HUDEP-2 (cell line): Measurements from ENCODE around the gene SLC7A1.
A peak's percentile ranks its signal among the peaks of the same experiment; 100 is the strongest.

ENCODE experiments used
- DNase-seq, 76 experiments: peaks; one replicate each; lab custom pipeline; 2025; ENCODE audit not compliant: unreplicated experiment in 76 of 76; lab: John Stamatoyannopoulos, UW

Gene SLC7A1

DNA sequence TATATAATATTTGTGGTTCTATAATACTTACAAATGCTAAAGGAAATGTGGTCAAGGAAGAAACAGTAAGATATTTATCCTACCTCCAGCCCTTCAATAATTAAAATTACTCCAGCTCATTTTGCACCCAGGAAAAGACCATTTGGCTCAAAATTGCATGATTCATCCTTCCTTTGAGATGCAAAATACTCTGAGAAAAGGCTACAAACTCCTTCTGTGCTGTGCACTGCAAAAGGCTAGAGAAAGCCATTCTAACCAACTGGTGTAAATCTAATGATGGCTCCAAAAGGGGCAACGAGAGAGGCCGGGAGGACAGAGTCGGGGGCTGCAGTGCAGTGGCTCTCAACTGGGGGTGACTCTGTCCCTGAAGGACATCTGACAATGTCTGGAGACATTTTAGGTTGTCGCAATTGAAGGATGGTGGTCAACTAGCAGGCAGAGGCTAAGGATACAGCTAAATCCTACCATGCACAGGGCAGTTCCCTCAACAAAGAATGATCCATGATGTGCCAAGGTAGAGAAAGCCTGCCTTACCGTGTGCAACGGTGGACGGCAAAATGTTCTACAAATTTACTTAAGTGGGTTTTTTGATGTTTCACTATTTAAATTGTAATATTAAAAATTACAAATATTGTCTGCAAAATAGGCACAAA is 32.6 kb downstream of the SLC7A1 start:
- DNase-seq: no peak

DNA sequence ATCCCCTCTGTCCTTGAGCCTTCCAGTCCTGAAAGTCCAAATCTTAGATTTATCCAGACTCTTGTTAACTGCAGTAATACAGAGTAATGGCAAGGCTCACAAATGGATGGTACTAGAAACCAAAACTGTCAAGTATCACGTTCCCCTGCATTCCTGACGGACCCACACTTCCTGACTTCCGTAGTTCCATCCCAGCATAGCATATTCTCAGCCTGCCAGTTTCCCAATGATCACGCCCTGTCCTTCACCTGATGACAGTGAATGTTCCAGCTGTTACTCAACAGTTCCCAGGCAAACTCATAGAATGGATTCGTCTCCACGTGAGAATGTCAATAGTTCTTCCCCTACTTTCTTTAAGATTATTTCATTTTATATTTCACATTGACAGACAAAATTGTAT is 33.6 kb downstream of the SLC7A1 start:
- DNase-seq: no peak

DNA sequence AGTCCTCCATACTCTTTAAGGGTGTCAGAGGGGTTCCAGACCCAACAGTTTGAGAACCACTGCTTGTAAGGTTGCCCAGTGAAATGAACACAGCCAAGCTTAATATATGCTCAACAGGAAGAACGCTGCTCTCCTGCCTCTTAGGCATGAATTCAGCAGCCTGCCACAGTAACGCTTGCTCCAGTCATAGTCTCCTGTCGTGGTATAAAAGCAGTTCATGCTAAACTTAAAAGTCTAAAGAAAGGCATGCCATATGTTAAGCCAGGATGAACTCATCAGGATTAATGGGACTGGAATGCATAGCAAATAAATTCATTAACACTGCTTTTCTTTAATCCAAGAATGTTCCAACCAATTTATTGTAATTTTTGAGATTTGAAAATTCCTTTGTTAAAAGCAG is 38.7 kb downstream of the SLC7A1 start:
- DNase-seq: no peak

DNA sequence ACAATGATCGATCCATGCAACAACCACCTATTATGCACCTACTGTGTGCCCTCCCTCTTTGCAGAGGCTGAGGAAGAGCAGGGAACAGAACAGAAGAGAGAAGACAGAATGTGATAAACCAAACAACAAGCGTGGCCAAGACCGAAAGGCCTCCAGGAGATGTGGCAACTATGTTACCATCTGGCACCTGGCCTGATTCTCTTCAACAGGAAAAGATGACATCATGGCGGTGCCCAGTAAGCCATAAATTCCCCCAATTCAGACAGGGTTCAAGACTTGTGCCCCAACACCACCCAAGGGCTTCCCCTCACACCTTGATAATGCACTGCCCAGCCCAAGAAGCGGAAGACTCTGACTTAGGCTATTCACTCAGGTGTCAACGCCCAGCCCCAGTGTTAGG is 44.3 kb downstream of the SLC7A1 start:
- no peak for DNase-seq

DNA sequence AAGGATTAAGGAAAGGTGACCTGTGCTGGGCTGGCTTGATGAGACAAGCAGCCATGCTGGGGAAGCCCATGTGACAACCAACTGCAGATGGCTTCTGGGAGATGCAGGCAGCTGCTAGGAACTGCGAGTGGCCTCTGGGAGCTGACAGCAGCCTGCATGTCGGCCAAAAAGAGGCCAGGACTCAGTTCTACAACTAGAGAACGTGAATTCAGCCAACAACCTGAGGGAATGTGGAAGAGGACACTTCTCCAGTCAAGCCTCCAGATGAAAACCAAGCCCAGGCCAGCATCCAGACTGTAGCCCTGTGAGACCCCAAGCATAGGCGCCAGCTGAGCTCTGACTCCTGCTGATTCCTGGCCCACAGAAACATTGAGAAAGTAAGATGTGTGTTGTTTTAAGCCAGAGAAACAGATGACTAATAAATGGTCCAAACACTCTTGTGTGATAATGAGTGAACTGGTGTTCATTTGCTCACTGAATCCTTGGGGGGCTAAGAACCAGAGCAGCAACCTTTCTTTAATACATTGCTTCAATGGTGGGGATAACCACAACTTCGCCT is 45.0 kb downstream of the SLC7A1 start:
- DNase-seq: no peak

DNA sequence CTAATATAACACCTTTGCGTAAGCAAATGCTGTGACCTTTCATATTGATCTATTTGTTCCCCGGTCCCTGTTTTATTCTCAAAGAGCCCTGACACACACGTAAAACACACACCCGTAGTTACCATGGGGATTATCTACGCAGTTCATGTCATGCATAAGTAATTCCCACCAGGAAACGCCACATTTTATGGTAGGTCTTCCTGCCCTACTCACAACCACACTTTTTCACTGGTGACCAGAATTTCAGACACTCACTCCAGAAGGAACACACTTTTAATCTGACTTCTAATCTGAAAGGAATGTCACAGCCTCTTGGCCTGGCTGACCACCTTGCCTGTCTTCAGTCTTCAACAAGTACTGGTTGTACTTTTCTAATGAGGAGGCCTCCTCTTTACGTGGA is 46.8 kb downstream of the SLC7A1 start:
- no peak for DNase-seq

DNA sequence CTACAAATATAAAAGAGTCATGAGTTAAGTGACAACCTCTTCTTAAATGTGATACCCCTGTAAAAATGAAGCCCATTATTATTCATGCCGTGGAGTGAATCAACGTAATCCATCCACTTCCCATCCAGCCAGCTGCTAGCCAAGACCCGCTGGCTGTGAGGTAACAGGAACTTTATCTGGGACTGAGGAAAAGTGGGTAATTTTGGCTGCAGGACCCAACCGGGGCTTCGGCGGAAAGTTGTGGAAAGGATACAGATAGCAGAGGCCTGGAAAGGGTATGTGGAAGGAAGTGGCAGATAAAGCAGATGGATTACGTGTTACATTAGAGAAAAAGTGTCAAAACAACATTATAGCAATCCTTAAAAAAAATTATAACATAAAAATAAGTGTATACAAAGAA is 48.3 kb downstream of the SLC7A1 start:
- no peak for DNase-seq

DNA sequence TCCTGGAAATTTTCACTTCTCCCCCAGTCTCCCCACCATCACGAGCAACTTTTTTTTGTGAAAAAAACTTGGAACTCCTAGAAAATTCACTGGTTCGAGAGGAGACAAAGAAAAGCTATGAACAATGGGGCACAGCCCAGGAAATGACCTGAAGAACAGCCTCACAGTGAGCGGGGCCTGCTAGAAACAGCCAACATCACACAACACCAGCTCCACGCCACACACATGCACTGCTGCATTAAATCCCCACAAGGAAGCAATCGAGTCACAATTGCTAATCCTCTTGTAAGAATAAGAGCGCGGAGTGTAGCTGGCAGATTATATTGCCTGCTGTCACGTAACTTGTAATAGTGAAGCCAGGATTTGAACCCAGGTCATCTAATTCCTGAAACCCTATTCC is 48.8 kb downstream of the SLC7A1 start:
- DNase-seq: no peak

DNA sequence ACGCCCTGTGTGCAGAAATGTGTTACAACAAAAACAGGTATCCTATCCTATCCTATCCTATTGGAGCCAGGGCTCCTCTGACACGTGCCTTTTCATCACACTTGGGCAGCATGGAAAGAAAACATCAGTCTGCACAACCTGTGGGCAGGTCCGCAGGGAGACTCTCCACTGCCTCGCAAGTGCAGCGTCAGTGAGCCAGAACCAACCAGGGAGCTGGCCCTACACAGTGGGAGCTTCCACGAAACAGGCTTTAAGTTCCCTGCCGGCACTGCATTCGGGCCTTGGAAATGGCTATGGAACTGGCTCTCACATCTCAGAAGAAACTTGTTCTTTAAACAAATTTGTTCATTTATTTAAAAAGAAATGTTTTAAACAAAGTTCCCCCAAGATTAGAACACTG is 49.5 kb downstream of the SLC7A1 start:
- DNase-seq: no peak

DNA sequence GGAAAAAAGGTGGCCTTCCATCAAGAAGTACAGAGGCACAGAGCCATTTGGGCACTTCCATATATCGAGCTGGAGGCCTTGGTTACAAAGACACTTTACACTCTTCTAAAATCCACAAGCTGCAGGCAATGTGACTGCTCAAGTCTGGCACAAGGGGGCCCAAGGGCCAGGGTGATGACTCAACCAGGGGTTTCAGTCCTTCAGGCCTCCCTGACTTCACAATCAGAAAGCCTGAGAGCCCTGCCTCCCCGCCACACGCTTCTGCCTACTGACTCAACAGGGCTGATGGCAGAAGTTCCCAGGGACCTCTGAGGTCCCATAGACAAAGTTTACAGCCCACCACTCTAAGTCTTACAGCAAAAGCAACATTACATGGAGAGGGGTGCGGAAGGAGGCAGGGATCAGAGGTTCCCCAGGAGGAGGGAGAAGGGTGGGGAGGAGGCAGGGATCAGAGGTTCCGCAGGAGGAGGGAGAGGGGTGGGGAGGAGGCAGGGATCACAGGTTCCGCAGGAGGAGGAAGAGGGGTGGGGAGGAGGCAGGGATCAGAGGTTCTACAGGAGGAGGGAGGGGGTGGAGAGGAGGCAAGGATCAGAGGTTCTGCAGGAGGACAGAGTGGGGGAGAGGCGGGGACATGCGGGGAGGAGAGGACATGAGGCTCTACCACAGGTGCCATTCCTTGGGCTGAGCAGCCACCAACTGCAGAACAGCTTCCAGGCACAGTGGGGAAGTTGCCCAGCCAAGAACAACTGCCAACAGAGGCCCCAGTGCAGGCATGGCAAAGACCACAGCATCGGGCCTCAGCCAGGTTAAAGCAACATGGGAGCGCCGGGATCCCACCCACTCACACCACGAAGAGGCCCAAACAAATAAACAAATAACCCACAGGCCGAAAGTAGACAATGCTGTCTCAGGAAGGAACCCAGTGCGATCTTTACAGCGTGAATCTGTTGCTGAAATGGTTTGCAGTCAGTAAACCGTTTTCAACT is 52.0 kb downstream of the SLC7A1 start:
- DNase-seq: peak in 26 of 76 experiments; percentile 2 to 40 (median 14)

DNA sequence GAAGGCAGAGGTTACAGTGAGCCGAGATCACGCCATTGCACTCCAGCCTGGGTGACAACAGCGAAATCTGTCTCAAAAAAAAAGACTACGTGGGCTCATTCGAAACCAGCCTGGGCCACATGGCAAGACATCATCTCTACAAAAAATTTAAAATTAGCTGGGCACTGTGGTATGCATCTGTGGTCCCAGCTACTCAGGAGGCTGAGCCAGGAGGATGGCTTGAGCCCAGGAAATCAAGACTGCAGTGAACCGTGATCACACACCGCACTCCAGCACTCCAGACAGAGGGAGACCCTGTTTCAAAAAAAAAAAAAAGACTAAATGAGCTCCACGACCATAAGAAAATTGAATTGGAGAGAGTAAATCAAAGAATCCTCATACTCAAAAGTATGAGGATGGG is 53.1 kb downstream of the SLC7A1 start:
- no peak for DNase-seq

DNA sequence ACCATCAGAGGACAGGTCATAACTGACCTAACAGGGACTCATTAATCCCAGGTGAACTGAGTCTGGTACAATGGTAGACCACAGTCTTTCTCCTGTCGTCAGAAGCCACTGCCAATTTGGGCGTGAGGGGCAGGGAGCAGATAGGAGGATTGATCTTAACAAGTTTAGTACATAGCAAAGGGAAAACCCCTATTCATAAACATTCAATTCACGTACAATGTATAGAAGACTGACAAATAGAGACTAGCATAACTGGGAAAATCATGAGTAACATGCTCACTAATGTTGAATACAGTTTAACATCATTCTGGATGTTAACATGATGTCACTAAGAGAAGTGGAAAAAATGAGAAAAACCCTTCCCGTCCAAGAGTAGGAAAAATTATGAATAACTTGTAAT is 54.1 kb downstream of the SLC7A1 start:
- DNase-seq: no peak

DNA sequence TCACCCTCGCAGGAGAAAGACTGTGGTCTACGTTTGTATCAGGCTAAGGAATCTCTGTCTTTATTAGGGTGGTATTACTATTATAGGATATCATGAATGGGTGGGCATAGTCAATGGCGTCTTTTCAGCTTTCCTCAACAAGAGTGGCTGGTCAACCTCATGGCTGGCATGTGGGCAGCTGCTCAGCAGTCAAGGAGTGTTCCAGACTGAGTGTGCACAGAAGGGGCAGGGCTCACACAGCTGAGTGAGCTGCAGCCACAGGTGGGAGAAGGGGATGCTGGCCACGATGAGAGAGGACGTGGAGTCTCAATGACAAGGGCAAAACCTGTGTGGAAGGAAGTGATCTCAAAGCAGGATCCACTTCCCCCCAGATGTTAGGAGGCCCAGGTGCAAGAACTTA is 54.7 kb downstream of the SLC7A1 start:
- DNase-seq: no peak

DNA sequence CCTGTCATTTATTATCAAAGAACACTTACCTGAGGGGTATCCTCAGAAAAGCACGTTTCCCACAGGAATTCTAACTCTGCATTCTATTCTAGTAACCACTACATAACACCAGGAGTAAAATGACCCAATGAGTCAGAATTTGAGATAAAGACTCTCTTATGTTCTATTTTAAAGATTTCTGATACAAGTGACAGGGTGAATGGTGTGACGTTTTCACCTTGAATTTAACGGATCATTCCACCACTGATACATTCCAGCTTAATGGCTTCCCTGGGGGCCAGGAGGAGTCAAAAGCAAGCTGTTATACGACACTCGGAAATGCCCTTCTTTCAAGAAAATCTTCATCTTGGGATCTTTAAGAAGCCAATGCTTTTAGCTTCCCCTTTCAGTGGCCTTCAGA is 55.2 kb downstream of the SLC7A1 start:
- DNase-seq: no peak

DNA sequence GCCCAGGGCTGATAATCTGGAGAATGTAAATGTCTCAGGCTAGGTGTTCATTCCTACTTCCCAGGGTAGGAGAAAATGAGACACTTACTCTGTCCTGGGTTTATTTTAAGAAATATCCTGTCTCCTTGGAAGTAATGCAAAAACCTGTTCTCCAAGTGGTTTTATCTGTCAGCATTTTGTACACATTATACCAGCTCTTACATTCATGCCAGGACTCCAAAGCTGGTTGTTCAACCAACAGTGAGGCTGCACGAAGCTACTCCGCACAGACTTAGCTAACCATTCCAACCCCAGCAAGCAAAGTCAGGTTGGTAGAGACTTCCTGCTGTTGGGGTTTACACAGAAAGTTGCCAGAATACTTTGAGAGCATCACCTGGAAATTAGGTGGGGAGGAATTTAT is 55.6 kb downstream of the SLC7A1 start:
- DNase-seq: no peak

DNA sequence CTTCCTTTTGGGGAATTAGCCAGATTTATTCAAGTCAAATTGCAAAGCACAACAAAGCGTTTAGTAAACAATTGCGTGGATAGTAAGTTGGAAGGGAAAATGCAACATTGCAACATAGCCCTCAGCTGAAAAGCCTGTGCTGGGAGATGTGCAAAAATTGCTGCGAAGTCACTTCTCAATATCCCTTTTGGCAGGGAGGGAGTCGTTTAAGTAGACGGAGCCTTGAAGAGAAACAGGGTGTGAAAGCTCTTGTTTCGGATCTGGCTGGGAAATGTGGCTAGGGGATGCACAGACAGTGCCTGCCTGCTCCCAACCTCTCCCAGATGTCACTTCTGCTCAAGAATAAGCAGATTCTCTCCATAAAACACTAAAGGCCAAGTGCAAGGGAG is 56.8 kb downstream of the SLC7A1 start:
- no peak for DNase-seq

DNA sequence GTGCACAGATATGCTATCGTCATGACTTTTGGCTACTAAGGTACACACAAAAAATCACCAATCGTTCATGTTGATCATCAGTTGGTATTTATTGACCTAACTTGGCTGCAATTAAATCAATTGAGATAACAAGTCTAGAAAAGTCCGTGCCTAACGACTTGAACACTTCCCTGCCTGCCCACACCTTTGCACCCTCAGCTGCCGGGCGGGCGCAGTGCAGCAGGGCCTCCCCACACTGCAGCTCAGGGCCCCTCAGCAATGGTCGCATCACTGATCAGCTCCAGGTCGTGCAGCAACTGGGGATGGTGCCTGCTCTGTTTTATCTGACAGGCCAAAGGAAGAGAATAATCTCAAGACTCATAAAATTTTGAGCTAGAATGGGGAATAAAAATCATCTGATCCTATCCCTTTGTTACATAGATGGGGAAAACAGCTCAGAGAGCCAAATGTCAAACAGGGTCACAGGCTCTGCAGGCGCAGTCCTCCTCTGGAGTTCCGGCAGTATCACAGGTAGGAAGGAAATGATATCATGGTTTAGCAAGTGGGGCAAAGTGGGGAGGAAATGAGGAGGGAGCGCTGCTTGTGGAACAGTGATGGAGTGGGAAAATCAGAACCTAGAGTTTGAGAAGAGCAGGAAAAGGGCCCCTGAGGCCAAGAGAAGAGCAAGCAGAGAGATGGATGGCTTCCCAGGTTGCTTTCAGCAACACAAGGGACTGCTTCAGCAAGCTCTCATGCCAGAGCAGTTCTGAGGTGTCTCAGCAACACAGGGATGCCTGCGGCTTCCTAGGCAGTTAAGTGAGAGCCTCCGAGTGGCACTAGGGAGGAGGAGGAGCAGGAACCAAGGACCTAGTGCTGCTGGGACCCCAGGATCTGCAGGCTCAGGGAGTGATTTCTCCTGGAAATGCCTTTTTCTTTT is 57.5 kb downstream of the SLC7A1 start:
- DNase-seq: no peak

DNA sequence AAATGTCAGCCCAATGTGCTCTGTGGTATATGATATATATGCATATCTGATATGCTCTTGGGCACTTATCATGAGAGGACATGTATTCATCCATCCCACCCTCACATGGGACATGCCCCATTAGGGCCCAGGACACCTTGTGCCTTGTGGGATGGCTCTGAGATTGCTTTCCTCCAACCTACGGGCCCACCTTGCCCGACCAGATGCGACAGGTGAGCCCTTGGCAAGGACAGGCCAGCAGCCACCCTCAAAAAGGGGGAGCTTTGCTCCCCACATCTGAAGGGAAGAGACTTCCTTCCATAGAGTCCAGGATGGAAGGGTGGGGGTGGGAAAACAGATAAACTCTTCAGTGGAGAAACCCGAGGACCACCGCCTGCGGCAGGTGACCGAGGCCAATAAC is 58.6 kb downstream of the SLC7A1 start:
- no peak for DNase-seq

DNA sequence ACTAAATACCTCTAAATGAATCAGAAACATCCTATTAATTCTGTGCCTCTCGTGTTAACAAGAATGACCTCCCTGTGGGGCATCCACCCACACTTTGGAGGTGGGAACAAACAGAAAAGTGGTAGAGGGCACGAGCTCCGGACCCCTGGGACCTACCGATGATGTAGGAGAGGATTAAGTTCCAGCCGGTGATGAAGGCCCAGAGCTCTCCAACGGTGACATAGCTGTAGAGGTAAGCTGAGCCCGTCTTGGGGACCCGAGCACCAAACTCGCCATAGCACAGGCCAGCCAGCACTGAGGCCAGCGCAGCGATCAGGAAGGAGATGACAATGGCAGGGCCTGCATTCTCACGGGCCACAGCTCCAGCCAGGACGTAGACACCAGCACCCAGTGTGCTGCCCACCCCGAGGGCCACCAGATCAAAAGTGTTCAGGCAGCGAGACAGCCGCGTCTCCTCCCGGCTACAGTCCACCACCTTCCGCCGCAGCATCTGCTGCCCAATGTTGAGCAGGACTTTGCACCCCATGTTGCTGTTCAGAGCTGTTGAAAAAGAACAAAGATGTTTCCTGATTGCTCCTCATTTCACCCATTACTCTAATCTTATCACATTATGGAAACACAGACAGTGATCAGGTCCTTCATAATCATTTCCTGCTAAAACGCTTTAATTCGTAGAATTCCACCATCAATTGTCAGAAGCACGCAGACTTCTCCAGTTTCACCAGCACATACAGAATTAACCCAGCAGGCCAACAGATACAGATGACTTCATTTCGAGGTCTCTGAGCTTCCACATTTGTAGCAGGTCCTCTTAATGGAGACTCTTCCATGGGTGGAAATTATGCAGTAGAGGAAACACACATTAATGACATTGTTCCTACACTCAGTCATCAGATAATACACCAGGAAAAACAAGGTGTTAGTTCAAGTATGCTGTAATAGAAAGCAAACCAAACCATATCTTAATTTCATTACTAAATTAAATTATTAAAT is 59.5 kb downstream of the SLC7A1 start:
- no peak for DNase-seq

DNA sequence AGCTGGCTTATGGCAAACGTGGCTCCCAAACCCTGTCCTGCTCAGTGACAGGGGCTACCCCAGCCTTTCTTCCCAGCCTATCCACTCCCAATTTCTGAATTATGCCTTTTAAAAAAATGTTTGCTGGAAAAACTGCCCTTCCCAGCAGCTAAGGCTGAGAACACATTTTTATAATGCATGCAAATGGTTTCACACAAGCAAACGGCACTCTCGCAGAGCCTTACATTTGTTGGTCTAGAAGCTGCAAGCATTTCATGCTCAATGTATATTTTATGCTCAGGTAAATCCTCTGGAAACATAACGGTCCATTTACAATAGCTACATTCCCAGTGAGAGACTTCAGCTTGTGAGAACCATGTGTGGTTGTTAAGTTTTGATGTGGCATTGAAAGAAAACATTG is 61.4 kb downstream of the SLC7A1 start:
- DNase-seq: no peak
